EH (cell line): ENCODE results near the gene RGS16.

Experiments used
- DNase-seq: peaks from one replicate; pipeline ENCODE4 v3.0.0-alpha.2; 2015; ENCODE audit warnings: low read depth

RGS16 gene

DNA sequence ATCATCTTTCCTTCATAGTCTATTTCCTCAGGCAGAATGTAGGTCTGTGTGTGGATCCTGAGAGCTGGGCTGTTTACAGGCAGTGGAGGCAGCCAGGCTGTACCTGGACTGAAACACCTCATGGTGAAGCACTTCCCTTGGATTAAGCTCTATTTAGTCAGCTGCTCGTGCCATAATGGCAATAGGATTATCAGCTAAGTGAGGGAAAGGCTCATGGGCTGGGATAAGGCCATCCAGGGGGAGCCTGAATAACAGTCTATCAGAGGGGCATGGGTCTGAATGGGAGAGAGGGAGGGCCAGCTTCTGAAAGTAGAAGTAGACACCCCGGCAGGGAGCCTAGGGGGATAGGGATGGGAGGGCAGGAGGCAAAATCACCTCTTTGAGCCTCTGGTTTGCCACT lies 23.5 kb downstream of the RGS16 start:
- no peak for DNase-seq

GRCh38 chr1:182575540-182576149 lies 28.5 kb downstream of the RGS16 start:
- DNase-seq, result peak; percentile 63

- DNase-seq, result no peak
Measured at GRCh38 chr1:182574156-182574555, 30.0 kb downstream of the RGS16 start.

DNA sequence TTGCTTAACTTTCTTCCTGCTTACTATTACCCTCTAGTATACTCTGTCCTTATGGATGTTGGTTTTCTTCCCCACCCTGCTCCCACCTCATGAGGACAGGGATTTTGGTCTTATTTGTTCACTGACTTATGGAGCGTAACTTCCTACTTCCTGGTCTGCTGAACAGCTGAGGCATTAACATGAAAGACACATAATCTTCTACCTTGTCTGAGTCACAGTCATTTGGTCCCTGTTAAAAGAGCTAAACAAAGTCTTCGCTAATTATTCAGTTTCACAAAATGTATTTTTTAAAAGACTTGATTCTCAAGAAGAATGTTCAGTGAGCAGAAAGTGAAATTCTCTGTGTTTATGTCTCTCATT lies 33.6 kb downstream of the RGS16 start:
- no peak for DNase-seq

DNA sequence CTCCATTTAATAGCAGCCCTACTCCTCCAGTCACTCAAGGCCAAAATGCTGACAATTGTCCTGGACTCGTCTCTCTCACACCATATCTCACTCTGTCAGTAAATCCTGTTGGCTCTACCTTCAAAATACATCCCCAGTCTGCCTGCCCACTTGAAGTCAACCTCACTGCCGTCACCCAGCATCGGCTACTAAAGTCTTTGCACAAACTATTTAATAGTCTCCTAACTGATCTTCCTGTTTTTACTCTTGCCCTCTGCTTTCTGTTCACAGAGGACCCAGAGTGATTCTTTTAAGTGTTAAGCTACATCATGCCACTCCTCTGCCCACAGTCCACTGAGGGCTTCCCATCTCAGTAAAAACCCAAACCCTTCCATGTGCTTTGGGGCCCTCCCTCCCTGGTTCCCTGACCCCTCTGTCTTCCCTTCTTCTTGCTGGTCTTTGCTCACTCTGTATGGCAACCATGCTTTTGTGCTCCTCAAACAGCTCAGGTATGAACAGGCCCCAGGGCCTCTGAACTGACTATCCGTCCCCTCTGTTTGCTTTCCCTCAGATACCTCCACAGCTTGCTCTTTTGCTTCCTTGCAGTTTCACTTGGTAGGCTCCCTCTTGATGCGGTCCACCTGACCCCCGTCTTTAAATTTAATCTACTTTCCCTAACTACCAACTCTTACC lies 34.1 kb downstream of the RGS16 start:
- DNase-seq, result no peak

DNA sequence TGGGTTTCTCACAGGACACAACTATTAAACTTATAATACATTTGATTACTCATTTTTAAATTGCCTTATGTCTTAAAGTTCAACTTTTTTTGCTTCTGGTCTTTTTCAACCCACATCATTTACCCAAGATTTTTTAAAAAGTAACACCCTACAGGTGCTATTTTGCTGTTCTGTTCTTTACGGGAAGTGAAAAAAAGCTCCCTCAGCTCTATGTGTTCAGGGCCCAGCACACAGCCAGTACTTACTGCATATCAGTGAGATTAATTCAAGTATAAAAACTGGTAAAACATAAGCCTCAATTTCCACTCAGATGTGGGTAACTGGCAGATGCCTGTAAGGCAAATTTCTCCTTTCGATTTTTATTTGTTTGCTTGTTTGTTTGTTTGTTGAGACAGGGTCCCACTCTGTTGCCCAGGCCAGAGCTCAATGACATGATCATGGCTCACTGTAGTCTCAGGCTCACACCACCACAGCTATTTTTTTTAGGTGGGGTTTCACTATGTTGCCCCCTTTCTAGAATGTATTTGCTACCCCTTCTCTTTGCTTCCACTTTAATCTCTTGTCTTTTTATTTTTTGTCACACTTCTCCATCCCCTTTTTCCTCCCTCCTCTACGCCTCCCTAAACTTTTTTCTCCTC lies 35.4 kb downstream of the RGS16 start:
- no peak for DNase-seq

DNA sequence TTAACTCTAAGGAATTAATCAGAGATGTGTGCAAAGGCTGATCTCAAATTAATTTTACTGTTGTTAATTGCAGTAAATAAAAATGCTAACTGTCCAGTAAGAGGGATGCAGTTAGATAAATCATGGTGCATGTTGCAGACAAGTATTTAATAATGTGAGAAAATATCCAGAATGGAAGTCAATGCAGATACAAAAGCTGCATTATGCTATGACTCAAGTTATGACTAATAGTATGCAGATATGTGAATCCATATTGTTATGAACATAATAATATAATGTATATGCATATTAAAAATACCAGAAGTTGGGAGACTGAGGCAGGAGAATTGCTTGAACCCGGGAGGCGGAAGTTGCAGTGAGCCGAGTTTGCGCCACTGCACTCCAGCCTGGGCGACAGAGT lies 36.6 kb downstream of the RGS16 start:
- DNase-seq, result no peak

DNA sequence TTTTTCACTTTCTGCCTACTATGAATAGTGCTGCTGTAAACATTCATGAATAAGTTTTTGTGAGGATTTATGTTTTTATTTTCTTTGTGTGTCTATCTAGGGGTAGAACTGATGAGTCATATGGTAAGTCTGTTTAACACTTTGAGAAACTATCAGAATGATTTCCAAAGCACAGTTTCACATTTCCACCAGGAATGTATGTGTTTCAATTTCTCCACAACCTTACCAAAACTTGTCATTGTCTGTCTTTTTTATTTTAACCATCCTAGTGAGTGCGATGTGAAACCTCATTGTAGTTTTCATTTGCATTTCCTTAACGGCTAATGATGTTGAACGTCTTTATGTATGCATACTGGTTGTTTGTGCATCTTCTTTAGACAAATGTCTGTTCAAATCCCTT lies 38.7 kb downstream of the RGS16 start:
- DNase-seq, result no peak

DNA sequence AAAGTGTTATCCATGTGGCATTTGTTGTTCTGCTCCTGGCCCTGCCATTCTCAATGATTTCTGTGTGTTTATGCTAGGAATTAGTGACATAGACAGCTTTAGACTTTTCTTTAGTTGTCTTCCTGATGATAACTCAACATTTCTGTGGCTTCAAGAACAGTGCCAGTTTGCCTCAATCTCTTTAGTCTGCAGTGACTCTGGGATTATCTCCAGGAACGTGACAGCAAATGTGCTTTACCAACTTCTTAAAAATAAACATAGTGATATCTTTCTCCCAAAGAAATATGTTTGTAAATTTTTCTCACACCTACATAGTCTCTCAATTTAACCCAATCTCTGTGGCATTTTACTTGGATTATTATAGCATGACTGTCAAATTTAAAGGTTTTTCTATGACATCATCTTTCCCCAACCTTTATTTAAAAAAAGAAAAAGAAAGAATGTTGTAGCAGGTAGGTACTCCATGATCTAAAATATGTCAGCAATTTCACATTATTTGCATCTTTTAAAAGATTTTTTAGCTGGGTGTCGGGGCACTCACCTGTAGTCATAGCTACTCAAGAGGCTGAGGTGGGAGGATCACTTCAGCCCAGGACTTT lies 39.7 kb downstream of the RGS16 start:
- DNase-seq, result no peak

GRCh38 chr1:182563095-182563494 lies 41.1 kb downstream of the RGS16 start:
- DNase-seq, result no peak

DNA sequence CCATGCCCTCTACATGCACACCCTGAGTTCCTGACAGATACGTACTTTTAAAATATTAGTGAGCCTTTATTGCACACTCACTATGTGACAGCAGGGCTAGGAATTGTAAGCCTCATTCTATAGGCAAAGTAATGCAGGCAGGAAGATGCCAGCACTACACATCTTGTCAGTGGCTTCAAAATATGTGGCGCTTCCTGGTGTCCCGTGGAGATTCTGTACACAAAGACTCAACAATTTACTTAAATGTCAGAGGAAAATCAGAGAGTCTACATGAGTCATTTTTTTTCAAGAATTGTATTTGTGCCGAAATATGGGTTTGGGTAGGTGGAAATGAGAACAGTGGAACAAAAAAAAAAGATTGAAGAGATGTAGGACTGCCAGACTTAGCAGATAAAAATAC lies 42.7 kb downstream of the RGS16 start:
- DNase-seq, result no peak

- DNase-seq, result no peak
Measured at GRCh38 chr1:182560392-182560984, 43.7 kb downstream of the RGS16 start.

- DNase-seq, result no peak
Measured at GRCh38 chr1:182556279-182556678, 47.9 kb downstream of the RGS16 start.

GRCh38 chr1:182555493-182555892 lies 48.7 kb downstream of the RGS16 start:
- DNase-seq, result no peak

DNA sequence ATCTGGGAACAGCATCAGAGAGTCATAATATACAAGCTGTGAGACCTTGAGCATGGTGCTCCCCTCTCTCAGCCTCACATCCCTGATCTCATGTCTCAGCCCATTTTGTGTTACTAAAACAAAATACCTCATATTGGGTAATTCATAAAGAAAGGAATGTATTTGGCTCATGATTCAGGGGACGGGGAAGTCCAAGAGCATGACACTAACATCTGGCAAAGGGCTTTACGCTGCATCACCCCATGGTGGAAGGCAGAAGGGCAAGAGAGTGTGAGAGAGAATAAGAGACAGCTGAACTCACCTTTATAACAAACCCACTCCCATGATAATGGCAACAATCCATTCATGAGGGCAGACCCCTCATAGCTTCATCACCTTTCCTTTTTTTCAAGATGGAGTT lies 51.7 kb downstream of the RGS16 start:
- no peak for DNase-seq

- no peak for DNase-seq
Measured at GRCh38 chr1:182549811-182550210, 54.4 kb downstream of the RGS16 start.

DNA sequence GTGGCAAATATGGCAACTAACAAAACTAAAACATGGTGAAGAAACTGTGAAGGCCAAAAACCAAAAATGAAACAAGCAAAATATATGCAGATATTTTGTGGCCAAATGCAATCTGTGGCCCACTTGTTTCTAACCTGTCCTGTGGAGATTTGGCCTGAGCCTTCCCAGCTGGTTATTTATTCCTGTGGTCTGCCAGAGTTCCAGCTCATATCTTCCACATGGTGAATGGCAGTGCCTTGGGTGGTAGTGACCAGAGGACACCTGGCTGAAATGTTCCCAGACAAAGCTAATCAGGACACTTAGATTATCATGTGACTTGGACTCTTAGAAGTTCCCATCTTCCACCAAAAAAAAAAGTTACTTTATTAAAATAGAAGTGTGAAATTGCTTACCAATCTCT lies 54.8 kb downstream of the RGS16 start:
- DNase-seq, result no peak
